Hepatocyte (in vitro differentiated cells): Measurements from ENCODE around the gene RAP2B.

Experiments
- EZH2 ChIP-seq: fragments of 200-600 bp; sonication (generic); IDR thresholded peaks from 2 replicates; pipeline ENCODE4 v1.6.1; 2016; ENCODE audit warnings: antibody characterized with exemption, mild to moderate bottlenecking, borderline replicate concordance
- TF ChIP-seq, protein P1 (sequence below): fragments of 200-600 bp; sonication (generic); IDR thresholded peaks from 2 replicates; pipeline ENCODE4 v1.5.1; 2016; ENCODE audit warnings: antibody characterized with exemption, mild to moderate bottlenecking; ENCODE audit not compliant: poor library complexity

- TF ChIP-seq, protein P1, sequence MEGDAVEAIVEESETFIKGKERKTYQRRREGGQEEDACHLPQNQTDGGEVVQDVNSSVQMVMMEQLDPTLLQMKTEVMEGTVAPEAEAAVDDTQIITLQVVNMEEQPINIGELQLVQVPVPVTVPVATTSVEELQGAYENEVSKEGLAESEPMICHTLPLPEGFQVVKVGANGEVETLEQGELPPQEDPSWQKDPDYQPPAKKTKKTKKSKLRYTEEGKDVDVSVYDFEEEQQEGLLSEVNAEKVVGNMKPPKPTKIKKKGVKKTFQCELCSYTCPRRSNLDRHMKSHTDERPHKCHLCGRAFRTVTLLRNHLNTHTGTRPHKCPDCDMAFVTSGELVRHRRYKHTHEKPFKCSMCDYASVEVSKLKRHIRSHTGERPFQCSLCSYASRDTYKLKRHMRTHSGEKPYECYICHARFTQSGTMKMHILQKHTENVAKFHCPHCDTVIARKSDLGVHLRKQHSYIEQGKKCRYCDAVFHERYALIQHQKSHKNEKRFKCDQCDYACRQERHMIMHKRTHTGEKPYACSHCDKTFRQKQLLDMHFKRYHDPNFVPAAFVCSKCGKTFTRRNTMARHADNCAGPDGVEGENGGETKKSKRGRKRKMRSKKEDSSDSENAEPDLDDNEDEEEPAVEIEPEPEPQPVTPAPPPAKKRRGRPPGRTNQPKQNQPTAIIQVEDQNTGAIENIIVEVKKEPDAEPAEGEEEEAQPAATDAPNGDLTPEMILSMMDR: no peak
- no peak for TF ChIP-seq EZH2
Observed at GRCh38 chr3:153210660-153211059, 48.6 kb downstream of the RAP2B start.
